Osteoblast (primary cell): ENCODE results near the gene CABLES1. TPM values are rescaled to one million over a fixed set of nuclear protein-coding genes. Genes with fewer than 3 reads are reported as not detected.

Experiments used
- DNase-seq: peaks from one replicate; pipeline ENCODE4 v3.0.0; 2011; ENCODE audit warnings: low spot score, mixed read lengths; ENCODE audit not compliant: insufficient read length; ENCODE audit errors: missing footprints
- H2AFZ ChIP-seq: 2 replicates; pipeline ENCODE4 v1.6.0; 2011; ENCODE audit warnings: mild to moderate bottlenecking, low read length
- H3K27ac ChIP-seq: 2 replicates; pipeline ENCODE4 v1.5.1; 2011; ENCODE audit warnings: mild to moderate bottlenecking, low read depth, low read length, moderate library complexity
- H3K27me3 ChIP-seq: 2 replicates; pipeline ENCODE4 v1.6.0; 2012; ENCODE audit warnings: mild to moderate bottlenecking, control low read depth, inconsistent platforms, low read length, moderate library complexity; ENCODE audit not compliant: insufficient read depth
- H3K36me3 ChIP-seq: 2 replicates; pipeline ENCODE4 v1.5.1; 2011; ENCODE audit warnings: mild to moderate bottlenecking, low read length, control low read depth, moderate library complexity; ENCODE audit not compliant: insufficient read depth
- H3K4me1 ChIP-seq: 2 replicates; pipeline ENCODE4 v1.5.1; 2011; ENCODE audit warnings: mild to moderate bottlenecking, low read length, control low read depth, moderate library complexity; ENCODE audit not compliant: insufficient read depth
- H3K4me2 ChIP-seq: 2 replicates; pipeline ENCODE4 v1.6.0; 2011; ENCODE audit warnings: mild to moderate bottlenecking, low read length; ENCODE audit not compliant: insufficient read depth
- H3K4me3 ChIP-seq: fragments of 200-600 bp; sonication (generic); 3 replicates; pipeline ENCODE4 v1.5.1; 2012; ENCODE audit warnings: mild to moderate bottlenecking, low read length, inconsistent platforms; ENCODE audit not compliant: insufficient read depth
- H3K79me2 ChIP-seq: 2 replicates; pipeline ENCODE4 v1.6.0; 2012; ENCODE audit warnings: mild to moderate bottlenecking, low read length, control low read depth, inconsistent platforms; ENCODE audit not compliant: insufficient read depth
- H3K9me3 ChIP-seq: 2 replicates; pipeline ENCODE4 v1.5.1; 2011; ENCODE audit warnings: low read depth, low read length, control low read depth
- H4K20me1 ChIP-seq: 2 replicates; pipeline ENCODE4 v1.6.0; 2012; ENCODE audit warnings: mild to moderate bottlenecking, low read length, control low read depth; ENCODE audit not compliant: insufficient read depth
- total RNA-seq: library from RNA; depleted of rRNA; stranded (reverse); fragments of >200 nt; gene quantifications from 2 replicates; pipeline ENCODE4 v1.2.3, GENCODE V29; 2012
- TF ChIP-seq, protein P1 (sequence below): IDR thresholded peaks from 2 replicates; pipeline ENCODE4 v1.5.1; 2011; ENCODE audit warnings: mild to moderate bottlenecking, low read depth, low read length, moderate library complexity; ENCODE audit errors: extremely low read depth

The CABLES1 gene
- total RNA-seq, 1 donor: 13.0 TPM

DNA sequence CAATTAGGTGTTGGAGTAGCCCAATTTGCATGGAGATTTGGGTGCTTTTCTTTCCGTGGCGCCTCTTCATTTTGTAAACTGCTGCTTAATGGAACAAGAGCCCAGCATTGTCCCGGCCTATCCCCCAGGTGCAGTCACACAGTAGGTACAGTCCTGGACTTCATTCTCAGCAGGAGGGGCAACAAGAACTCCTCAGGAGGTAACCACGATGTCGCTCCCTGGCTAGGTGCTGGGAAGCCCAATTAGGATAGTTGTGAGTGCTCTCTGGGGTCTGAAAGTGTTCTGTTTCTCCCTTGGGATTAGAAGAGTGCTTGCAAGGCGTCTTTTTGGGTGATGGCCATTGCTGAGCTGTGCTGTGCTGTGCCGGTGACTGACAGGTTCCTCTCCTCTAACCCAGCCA lies 53.8 kb downstream of the CABLES1 start:
- no peak overlapping the region for H3K4me2 ChIP-seq
- no peak overlapping the region for H3K27ac ChIP-seq
- peaks cover 10% of the 10 kb centered on the region for H3K4me1 ChIP-seq
- peaks cover 28% of the 10 kb centered on the region for H3K79me2 ChIP-seq
- no peak for DNase-seq
- H3K36me3 ChIP-seq: no peaks in the 10 kb centered on the region
- TF ChIP-seq, protein P1, sequence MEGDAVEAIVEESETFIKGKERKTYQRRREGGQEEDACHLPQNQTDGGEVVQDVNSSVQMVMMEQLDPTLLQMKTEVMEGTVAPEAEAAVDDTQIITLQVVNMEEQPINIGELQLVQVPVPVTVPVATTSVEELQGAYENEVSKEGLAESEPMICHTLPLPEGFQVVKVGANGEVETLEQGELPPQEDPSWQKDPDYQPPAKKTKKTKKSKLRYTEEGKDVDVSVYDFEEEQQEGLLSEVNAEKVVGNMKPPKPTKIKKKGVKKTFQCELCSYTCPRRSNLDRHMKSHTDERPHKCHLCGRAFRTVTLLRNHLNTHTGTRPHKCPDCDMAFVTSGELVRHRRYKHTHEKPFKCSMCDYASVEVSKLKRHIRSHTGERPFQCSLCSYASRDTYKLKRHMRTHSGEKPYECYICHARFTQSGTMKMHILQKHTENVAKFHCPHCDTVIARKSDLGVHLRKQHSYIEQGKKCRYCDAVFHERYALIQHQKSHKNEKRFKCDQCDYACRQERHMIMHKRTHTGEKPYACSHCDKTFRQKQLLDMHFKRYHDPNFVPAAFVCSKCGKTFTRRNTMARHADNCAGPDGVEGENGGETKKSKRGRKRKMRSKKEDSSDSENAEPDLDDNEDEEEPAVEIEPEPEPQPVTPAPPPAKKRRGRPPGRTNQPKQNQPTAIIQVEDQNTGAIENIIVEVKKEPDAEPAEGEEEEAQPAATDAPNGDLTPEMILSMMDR: no peak
- peaks cover 12% of the 10 kb centered on the region for H4K20me1 ChIP-seq
- H2AFZ ChIP-seq: no peak overlapping the region
- no peak overlapping the region for H3K4me3 ChIP-seq
- no peaks in the 10 kb centered on the region for H3K9me3 ChIP-seq
- no peaks in the 10 kb centered on the region for H3K27me3 ChIP-seq

DNA sequence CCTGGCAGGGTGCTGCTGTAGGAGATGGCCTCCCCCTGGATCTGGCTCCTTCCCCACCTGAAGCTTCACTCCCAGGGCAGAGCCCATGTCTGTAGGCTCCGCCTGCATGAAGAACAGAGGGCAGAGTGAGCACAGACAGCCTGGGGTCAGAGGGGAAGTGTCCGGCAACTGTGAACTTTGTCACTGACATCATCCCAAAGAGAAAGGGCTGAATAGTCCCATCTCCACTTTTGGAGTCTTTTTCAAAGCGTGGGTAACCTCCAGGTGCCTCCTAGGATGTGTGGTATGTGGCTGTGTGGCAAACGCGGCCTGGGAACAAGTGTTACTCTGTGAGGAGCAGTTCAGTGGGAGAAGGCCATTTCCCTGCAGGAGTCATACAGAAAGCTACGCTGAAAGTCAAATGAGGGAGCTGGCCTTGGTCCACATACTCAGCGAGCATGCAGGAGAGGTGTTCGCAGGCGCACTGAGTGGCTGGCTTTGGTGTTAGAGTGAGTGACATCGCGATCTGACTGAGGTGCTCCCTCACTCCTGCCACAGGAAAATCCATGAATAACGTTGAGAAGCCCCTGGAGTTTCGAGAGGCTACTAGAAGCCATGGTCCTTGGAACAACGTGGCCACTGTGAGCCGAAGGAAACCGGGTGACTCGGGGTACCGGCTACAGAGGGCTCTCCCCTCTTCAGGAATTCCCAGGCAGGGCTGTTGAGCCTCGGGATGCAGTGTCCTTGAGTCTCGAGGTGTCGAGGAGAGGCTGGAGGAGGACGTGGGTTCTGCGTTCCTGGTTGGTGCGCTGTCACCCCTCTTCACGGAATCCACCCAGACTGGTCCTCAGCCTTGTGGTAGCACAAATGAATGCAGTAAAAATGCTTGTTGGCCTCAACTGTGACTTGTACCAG lies 54.7 kb downstream of the CABLES1 start:
- Histone ChIP-seq H3K4me2 (no peak overlapping the region), H3K9me3 (no peaks in the 10 kb centered on the region), H4K20me1 (peaks cover 12% of the 10 kb centered on the region), H3K36me3 (peaks cover 5% of the 10 kb centered on the region), H3K4me3 (no peak overlapping the region), H3K27me3 (no peaks in the 10 kb centered on the region), H3K4me1 (peaks cover 9% of the 10 kb centered on the region), H3K27ac (no peak overlapping the region), H2AFZ (no peak overlapping the region), H3K79me2 (peaks cover 22% of the 10 kb centered on the region)
- DNase-seq: no peak
- TF ChIP-seq, protein P1: no peak

DNA sequence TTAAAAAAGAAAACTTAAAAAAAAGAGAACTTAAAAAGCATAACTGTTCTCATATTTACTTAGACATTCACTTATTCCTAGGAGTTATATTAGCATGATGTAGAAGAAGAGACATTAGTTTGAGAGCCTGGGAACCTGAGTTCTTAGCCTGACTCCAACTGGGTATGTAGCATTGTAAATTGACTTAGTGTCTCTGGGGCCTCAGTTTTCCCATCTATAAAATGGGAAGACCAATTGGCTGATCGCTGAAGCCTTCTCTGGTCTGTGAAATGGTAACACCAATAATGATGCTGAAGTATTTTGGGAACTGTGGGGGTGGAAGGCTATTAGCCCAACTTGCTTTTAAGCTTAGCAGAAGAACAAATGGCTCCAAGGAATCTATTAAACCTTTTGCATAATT lies 55.9 kb downstream of the CABLES1 start:
- Histone ChIP-seq H3K27me3 (no peaks in the 10 kb centered on the region), H4K20me1 (peaks cover 12% of the 10 kb centered on the region), H3K79me2 (peaks cover 10% of the 10 kb centered on the region), H3K4me3 (no peak overlapping the region), H3K9me3 (no peaks in the 10 kb centered on the region), H3K36me3 (peaks cover 10% of the 10 kb centered on the region), H2AFZ (no peak overlapping the region), H3K4me1 (peaks cover 9% of the 10 kb centered on the region), H3K4me2 (no peak overlapping the region), H3K27ac (no peak overlapping the region)
- DNase-seq: no peak
- TF ChIP-seq, protein P1: no peak

DNA sequence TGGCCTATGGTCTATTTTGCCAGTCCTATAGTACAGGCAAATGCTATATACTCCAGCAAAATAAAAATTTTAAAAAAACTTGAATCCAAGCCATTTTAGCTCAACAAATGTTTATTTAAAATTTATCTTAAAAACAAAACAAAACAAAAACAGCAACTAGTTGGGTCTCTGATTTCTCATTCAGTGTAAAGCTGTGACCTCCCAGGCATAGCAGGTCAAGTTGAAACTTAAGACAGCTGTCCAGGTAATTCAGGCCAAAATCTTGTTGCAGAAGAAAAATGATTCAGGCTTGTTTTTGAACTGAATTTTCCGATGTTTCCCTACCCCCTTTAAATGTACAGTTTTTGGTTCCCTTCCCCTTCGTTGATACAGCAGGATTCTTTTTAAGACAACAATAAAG lies 58.5 kb downstream of the CABLES1 start:
- Histone ChIP-seq H4K20me1 (peaks cover 4% of the 10 kb centered on the region), H3K9me3 (no peaks in the 10 kb centered on the region), H3K79me2 (no peaks in the 10 kb centered on the region), H3K27me3 (no peaks in the 10 kb centered on the region), H3K4me1 (peaks cover 9% of the 10 kb centered on the region), H3K36me3 (peaks cover 20% of the 10 kb centered on the region), H3K27ac (no peak overlapping the region), H2AFZ (no peak overlapping the region), H3K4me3 (no peak overlapping the region), H3K4me2 (no peak overlapping the region)
- no peak for DNase-seq
- TF ChIP-seq, protein P1: no peak
